Endothelial cell of umbilical vein (primary cell): ENCODE data around the gene NTF4. TPM values are rescaled to one million over a fixed set of nuclear protein-coding genes. Genes with fewer than 3 reads are reported as not detected.

Source experiments
- BruUV-seq: library from RNA; stranded (reverse); fragments of 400-500 nt; replicated peaks from 2 replicates; lab custom pipeline; 2021; lab: Mats Ljungman, UMichigan
- CTCF ChIA-PET: fragments of 300-600, 350-600 bp; sonication (Branson Sonifier 250); formaldehyde crosslinking; loops from one replicate; lab custom pipeline; 2021; ENCODE audit warnings: antibody characterized with exemption, inconsistent platforms; lab: Charles Lee
- POLR2A ChIA-PET: fragments of 300-600, 350-600 bp; sonication (Branson Sonifier 250); formaldehyde crosslinking; loops from one replicate; lab custom pipeline; 2021; ENCODE audit warnings: antibody characterized with exemption, inconsistent platforms; lab: Charles Lee
- DNase-seq: peaks from one replicate; pipeline ENCODE4 v3.0.0-alpha.2; 2011; ENCODE audit warnings: low read depth, low spot score
- FAIRE-seq: peaks from 2 replicates; lab custom pipeline; 2011; peaks lifted over from hg19 to GRCh38; lab: Jason Lieb, UNC
- H2AFZ ChIP-seq: 2 replicates; pipeline ENCODE4 v1.6.0; 2012; ENCODE audit warnings: low read depth, low read length, control low read depth, inconsistent platforms
- H3K27ac ChIP-seq: 2 replicates; pipeline ENCODE4 v1.5.1; 2011; ENCODE audit warnings: low read depth, mild to moderate bottlenecking, control low read depth, low read length, moderate library complexity; ENCODE audit not compliant: insufficient read depth
- H3K27me3 ChIP-seq, 2 experiments: 2 replicates each; pipeline versions ENCODE4 v1.6.0 to v1.6.1; 2011; ENCODE audit warnings: low read length in 2 of 2, mixed read lengths in 1 of 2; ENCODE audit not compliant: control insufficient read depth in 2 of 2, insufficient read depth in 2 of 2
- H3K36me3 ChIP-seq, 2 experiments: 2 replicates in 1 of 2; 3 replicates in 1 of 2; pipeline ENCODE4 v1.5.1; 2011; ENCODE audit warnings: low read length in 2 of 2, mild to moderate bottlenecking in 1 of 2, moderate library complexity in 1 of 2; ENCODE audit not compliant: control insufficient read depth in 2 of 2, insufficient read depth in 2 of 2; ENCODE audit errors: extremely low read depth in 1 of 2
- H3K4me1 ChIP-seq: 3 replicates; pipeline ENCODE4 v1.5.1; 2011; ENCODE audit warnings: mild to moderate bottlenecking, low read length; ENCODE audit not compliant: control insufficient read depth, insufficient read depth; ENCODE audit errors: extremely low read depth
- H3K4me2 ChIP-seq: 2 replicates; pipeline ENCODE4 v1.6.1; 2011; ENCODE audit warnings: low read length, control low read depth, mixed read lengths; ENCODE audit not compliant: insufficient read depth
- H3K4me3 ChIP-seq, 3 experiments: fragments of 200-600 bp in 1 of 3; sonication (generic), shearing (Covaris generic) in 1 of 3; replicated peaks in 1 of 3; 2 replicates each; pipeline ENCODE4 v1.5.1; 2011 to 2016; ENCODE audit warnings: control low read depth in 3 of 3, low read length in 3 of 3, mild to moderate bottlenecking in 2 of 3, inconsistent platforms in 1 of 3, low read depth in 1 of 3, moderate library complexity in 1 of 3; ENCODE audit not compliant: insufficient read depth in 1 of 3
- H3K79me2 ChIP-seq: 2 replicates; pipeline ENCODE4 v1.6.0; 2012; ENCODE audit warnings: low read length, inconsistent platforms; ENCODE audit not compliant: control insufficient read depth, insufficient read depth
- H3K9ac ChIP-seq: replicated peaks from 2 replicates; pipeline ENCODE3; 2011; ENCODE audit warnings: low read length, control low read depth; ENCODE audit not compliant: insufficient read depth; ENCODE audit errors: extremely low read depth
- H3K9me1 ChIP-seq: replicated peaks from 3 replicates; pipeline ENCODE4 v1.6.0; 2011; ENCODE audit warnings: mild to moderate bottlenecking, low read length; ENCODE audit not compliant: control insufficient read depth, insufficient read depth; ENCODE audit errors: extremely low read depth
- H3K9me3 ChIP-seq: replicated peaks from 2 replicates; pipeline ENCODE4 v1.5.1; 2012; ENCODE audit warnings: low read length, inconsistent platforms; ENCODE audit not compliant: control insufficient read depth, insufficient read depth
- H4K20me1 ChIP-seq: replicated peaks from 2 replicates; pipeline ENCODE3; 2011; ENCODE audit warnings: mild to moderate bottlenecking, low read length; ENCODE audit not compliant: control insufficient read depth, insufficient read depth; ENCODE audit errors: extremely low read depth
- GATA2 ChIP-seq: IDR thresholded peaks from 2 replicates; pipeline ENCODE4 v1.7.0; 2011; ENCODE audit warnings: low read depth, mild to moderate bottlenecking, moderate library complexity, mixed read lengths, low read length; ENCODE audit not compliant: insufficient read length, insufficient read depth
- MAX ChIP-seq: IDR thresholded peaks from 2 replicates; pipeline ENCODE4 v1.6.1; 2011; ENCODE audit not compliant: insufficient read depth, insufficient read length
- POLR2A ChIP-seq: IDR thresholded peaks from 2 replicates; pipeline ENCODE4 v1.6.1; 2012; ENCODE audit warnings: low read depth, mild to moderate bottlenecking, control low read depth, low read length
- POLR2AphosphoS5 ChIP-seq: IDR thresholded peaks from 2 replicates; pipeline ENCODE4 v1.6.1; 2012; ENCODE audit warnings: low read depth, mild to moderate bottlenecking, control low read depth, low read length, moderate library complexity; ENCODE audit not compliant: insufficient read depth
- dilution Hi-C: fragments of 300-500 bp; cut with MboI; formaldehyde crosslinking; loops from one replicate; pipeline ENCODE4 v1.15.0; 2019; ENCODE audit warnings: low sequenced_read_pairs; ENCODE audit not compliant: extremely low pct_ligation_motif_present
- intact Hi-C: fragments of 100-400 bp; cut with micrococcal nuclease; formaldehyde crosslinking; loops from one replicate; pipeline ENCODE4 v1.10.0; 2022
- polyA plus RNA-seq, 4 experiments: library from polyadenylated mRNA; depleted of rRNA in 3 of 4; stranded (reverse) in 3 of 4; unstranded in 1 of 4; fragments of >200 nt; gene quantifications; 2 replicates each; pipeline versions ENCODE4 v1.2.1 to v1.2.3, GENCODE V29; 2011 to 2012; ENCODE audit warnings: missing spikeins in 1 of 4
- total RNA-seq: library from RNA; stranded (reverse); gene quantifications from 2 replicates; pipeline ENCODE4 v1.2.3, GENCODE V29; 2021
- TF ChIP-seq, protein P1 (sequence below), 2 donors: IDR thresholded peaks; 1 replicate in 1 of 2; 2 replicates in 1 of 2; pipeline ENCODE4 v1.5.1; 2011; ENCODE audit warnings: low read length in 2 of 2, mild to moderate bottlenecking in 2 of 2, moderate library complexity in 2 of 2, control low read depth in 1 of 2, inconsistent platforms in 1 of 2, low read depth in 1 of 2; ENCODE audit not compliant: insufficient read depth in 1 of 2; ENCODE audit errors: extremely low read depth in 1 of 2

The NTF4 gene
- total and polyA plus RNA-seq, 2 donors (not counting 3 experiments of a cell fraction or from before 2014, with no cell fraction given): not detected

DNA sequence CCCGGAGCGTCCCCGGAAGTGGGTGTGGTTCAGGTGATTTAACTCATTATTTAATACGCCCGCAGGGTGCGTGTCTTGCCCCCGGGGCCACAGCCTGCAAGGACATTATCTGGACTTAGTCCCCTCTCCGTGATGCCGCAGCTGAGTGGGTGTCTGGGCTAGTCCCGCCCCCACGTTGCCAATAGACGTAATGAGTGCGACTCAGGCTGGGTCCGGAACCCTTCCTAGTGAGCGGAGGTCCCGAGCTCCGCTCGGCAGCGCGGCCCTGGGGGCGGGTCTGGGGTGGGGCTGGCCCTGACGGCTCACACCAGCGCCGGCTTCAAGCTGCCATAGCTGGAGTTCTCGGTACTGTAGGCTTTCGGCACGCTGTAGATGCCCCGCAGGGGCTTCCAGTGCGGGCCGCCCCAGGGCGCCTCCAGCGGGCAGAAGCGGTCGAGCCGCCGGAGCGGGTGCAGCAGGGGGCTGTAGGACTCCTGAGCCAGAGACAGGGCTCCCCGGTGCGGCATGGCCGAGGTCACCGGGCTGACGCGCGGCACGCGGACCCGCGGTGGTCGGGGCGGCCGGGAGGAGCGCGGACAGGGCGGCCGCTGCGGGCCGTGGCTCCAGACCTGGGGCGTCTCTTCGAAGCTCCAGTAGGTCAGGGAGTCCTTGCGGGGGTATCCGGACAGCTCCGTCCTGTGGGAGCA is 46.8 kb downstream of the NTF4 start:
- no peaks in the 10 kb centered on the region for H3K9me3 ChIP-seq
- H3K9ac ChIP-seq: no peak overlapping the region
- H2AFZ ChIP-seq: peak overlapping the region; percentile 34
- no peaks in the 10 kb centered on the region for H3K9me1 ChIP-seq
- H3K4me3 ChIP-seq: peak overlapping the region; percentile 25 to 40 (median 26)
- peak overlapping the region; percentile 52 for H3K4me2 ChIP-seq
- no TSS peak for BruUV-seq
- FAIRE-seq (peak; percentile 70), DNase-seq (peak; percentile 70)
- peaks cover 10% of the 10 kb centered on the region for H3K4me1 ChIP-seq
- TF ChIP-seq GATA2 (no peak), MAX (no peak), POLR2AphosphoS5 (peak; percentile 65), POLR2A (peak; percentile 45)
- TF ChIP-seq, protein P1, sequence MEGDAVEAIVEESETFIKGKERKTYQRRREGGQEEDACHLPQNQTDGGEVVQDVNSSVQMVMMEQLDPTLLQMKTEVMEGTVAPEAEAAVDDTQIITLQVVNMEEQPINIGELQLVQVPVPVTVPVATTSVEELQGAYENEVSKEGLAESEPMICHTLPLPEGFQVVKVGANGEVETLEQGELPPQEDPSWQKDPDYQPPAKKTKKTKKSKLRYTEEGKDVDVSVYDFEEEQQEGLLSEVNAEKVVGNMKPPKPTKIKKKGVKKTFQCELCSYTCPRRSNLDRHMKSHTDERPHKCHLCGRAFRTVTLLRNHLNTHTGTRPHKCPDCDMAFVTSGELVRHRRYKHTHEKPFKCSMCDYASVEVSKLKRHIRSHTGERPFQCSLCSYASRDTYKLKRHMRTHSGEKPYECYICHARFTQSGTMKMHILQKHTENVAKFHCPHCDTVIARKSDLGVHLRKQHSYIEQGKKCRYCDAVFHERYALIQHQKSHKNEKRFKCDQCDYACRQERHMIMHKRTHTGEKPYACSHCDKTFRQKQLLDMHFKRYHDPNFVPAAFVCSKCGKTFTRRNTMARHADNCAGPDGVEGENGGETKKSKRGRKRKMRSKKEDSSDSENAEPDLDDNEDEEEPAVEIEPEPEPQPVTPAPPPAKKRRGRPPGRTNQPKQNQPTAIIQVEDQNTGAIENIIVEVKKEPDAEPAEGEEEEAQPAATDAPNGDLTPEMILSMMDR (IDR thresholded peaks at IDR 0.05; ENCODE audit: extremely low read depth in 1 of 2, insufficient read depth in 1 of 2, low read depth in 1 of 2, low read length in 2 of 2): peak; percentile 48 to 75
- ChIA-PET POLR2A (no interaction called here), CTCF (interaction anchor here (0.7 to 5.4 kb wide), 8 partner anchors 9 to 56 kb away, joined by 3 to 37 read pairs (median 5); partner anchors contain the start of genes GYS1 and RUVBL2)
- H4K20me1 ChIP-seq: no peaks in the 10 kb centered on the region
- no peaks in the 10 kb centered on the region for H3K79me2 ChIP-seq
- dilution Hi-C loops: no loop called here
- H3K27ac ChIP-seq: no peak overlapping the region
- intact Hi-C loops: no loop called here
- peaks cover 0 to 5% of the 10 kb centered on the region in 2 experiments for H3K27me3 ChIP-seq
- H3K36me3 ChIP-seq: peaks cover 0 to 17% of the 10 kb centered on the region in 2 experiments
